ENCODE data around the gene UGT2B10. TPM values are rescaled to one million over a fixed set of nuclear protein-coding genes. Genes with fewer than 3 reads are reported as not detected.

The UGT2B10 gene
- total and polyA plus RNA-seq, 2 of the 13 experiments (the other 11 are each of a cell fraction or from before 2014, with no cell fraction given): 107 to 148 TPM

DNA sequence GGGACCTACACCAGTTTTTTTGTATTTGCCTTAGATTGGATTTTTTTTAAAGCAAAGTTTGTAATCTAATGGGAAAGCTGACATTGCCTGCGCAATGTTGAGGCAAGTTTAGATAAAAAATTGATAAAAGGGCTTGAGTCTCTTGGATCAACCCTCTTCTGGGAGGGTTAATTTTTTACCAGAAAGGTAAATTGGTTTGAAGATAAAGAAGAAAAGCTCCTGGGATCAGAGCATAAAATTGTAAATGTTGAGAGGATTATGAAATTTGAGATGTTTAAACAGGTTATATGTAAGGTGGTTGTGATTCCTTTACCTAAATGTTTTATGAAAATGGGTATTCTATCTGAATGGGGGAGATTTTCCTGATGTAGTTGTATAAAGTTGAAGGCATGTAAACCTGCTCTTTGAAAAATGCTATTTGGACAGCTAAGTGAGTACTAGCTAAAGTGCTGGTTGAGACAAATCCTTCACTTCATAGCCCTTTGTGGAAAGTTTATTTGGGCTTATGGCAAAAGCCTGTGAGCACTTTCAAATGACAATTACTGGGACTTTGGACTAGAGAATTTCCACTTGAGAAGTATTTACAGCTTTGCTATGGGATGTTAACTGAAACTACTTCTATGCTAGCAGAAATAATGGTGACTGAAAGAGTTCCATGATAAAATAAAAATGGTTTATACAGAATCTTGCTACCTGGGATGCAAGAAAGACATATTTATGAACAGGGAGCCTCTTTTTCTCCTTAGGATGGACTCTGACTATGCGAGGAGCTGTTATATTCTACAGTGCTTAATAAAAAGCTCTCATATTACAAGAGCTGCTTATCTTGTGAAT, 56.2 kb downstream of the UGT2B10 start (continued):
- TF ChIP-seq, protein P1, sequence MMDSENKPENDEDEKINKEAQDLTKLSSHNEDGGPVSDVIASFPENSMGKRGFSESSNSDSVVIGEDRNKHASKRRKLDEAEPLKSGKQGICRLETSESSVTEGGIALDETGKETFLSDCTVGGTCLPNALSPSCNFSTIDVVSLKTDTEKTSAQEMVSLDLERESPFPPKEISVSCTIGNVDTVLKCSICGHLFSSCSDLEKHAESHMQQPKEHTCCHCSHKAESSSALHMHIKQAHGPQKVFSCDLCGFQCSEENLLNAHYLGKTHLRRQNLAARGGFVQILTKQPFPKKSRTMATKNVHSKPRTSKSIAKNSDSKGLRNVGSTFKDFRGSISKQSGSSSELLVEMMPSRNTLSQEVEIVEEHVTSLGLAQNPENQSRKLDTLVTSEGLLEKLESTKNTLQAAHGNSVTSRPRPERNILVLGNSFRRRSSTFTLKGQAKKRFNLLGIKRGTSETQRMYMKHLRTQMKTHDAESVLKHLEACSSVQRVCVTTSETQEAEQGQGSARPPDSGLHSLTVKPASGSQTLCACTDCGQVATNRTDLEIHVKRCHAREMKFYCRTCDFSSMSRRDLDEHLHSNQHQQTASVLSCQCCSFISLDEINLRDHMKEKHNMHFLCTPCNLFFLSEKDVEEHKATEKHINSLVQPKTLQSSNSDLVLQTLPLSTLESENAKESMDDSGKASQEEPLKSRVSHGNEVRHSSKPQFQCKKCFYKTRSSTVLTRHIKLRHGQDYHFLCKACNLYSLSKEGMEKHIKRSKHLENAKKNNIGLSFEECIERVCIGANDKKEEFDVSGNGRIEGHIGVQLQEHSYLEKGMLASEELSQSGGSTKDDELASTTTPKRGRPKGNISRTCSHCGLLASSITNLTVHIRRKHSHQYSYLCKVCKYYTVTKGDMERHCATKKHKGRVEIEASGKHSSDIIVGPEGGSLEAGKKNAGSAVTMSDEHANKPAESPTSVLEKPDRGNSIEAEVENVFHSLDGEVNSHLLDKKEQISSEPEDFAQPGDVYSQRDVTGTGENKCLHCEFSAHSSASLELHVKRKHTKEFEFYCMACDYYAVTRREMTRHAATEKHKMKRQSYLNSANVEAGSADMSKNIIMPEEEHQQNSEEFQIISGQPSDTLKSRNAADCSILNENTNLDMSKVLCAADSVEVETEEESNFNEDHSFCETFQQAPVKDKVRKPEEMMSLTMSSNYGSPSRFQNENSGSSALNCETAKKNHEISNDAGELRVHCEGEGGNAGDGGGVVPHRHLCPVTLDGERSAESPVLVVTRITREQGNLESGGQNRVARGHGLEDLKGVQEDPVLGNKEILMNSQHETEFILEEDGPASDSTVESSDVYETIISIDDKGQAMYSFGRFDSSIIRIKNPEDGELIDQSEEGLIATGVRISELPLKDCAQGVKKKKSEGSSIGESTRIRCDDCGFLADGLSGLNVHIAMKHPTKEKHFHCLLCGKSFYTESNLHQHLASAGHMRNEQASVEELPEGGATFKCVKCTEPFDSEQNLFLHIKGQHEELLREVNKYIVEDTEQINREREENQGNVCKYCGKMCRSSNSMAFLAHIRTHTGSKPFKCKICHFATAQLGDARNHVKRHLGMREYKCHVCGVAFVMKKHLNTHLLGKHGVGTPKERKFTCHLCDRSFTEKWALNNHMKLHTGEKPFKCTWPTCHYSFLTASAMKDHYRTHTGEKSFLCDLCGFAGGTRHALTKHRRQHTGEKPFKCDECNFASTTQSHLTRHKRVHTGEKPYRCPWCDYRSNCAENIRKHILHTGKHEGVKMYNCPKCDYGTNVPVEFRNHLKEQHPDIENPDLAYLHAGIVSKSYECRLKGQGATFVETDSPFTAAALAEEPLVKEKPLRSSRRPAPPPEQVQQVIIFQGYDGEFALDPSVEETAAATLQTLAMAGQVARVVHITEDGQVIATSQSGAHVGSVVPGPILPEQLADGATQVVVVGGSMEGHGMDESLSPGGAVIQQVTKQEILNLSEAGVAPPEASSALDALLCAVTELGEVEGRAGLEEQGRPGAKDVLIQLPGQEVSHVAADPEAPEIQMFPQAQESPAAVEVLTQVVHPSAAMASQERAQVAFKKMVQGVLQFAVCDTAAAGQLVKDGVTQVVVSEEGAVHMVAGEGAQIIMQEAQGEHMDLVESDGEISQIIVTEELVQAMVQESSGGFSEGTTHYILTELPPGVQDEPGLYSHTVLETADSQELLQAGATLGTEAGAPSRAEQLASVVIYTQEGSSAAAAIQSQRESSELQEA (CRISPR knock-in tag; IDR thresholded peaks at IDR 0.05; ENCODE audit: not compliant biosample characterization): no peak
- TF ChIP-seq NFE2L1 (CRISPR knock-in tag; IDR thresholded peaks at IDR 0.05; ENCODE audit: borderline replicate concordance) (no peak), GPN1 (CRISPR knock-in tag; IDR thresholded peaks at IDR 0.05; ENCODE audit: borderline replicate concordance) (no peak), PTBP1 (IDR thresholded peaks at IDR 0.05; ENCODE audit: low read depth, low read length, poor library complexity, severe bottlenecking) (no peak), ZNF766 (CRISPR knock-in tag; IDR thresholded peaks at IDR 0.05; ENCODE audit: borderline replicate concordance) (no peak), TAF1 (CRISPR knock-in tag; IDR thresholded peaks at IDR 0.05) (no peak), SIX1 (CRISPR knock-in tag; IDR thresholded peaks at IDR 0.05; ENCODE audit: borderline replicate concordance) (peak; percentile 96), ZNF333 (CRISPR knock-in tag; IDR thresholded peaks at IDR 0.05; ENCODE audit: borderline replicate concordance) (no peak), ZNF772 (CRISPR knock-in tag; IDR thresholded peaks at IDR 0.05) (no peak), GTF3A (CRISPR knock-in tag; conservative IDR thresholded peaks at IDR 0.05) (no peak), ZSCAN22 (CRISPR knock-in tag; IDR thresholded peaks at IDR 0.05) (no peak), PCBP1 (IDR thresholded peaks at IDR 0.05; ENCODE audit: borderline replicate concordance, low read depth, low read length) (no peak), GLI4 (CRISPR knock-in tag; IDR thresholded peaks at IDR 0.05; ENCODE audit: borderline replicate concordance) (no peak)
- TF ChIP-seq, protein P2, sequence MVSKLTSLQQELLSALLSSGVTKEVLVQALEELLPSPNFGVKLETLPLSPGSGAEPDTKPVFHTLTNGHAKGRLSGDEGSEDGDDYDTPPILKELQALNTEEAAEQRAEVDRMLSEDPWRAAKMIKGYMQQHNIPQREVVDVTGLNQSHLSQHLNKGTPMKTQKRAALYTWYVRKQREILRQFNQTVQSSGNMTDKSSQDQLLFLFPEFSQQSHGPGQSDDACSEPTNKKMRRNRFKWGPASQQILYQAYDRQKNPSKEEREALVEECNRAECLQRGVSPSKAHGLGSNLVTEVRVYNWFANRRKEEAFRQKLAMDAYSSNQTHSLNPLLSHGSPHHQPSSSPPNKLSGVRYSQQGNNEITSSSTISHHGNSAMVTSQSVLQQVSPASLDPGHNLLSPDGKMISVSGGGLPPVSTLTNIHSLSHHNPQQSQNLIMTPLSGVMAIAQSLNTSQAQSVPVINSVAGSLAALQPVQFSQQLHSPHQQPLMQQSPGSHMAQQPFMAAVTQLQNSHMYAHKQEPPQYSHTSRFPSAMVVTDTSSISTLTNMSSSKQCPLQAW (CRISPR knock-in tag; IDR thresholded peaks at IDR 0.05): no peak
- TF ChIP-seq, protein P3, sequence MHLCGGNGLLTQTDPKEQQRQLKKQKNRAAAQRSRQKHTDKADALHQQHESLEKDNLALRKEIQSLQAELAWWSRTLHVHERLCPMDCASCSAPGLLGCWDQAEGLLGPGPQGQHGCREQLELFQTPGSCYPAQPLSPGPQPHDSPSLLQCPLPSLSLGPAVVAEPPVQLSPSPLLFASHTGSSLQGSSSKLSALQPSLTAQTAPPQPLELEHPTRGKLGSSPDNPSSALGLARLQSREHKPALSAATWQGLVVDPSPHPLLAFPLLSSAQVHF (CRISPR knock-in tag; IDR thresholded peaks at IDR 0.05): no peak
